Measurements from ENCODE around the gene RNF103. TPM values are rescaled to one million over a fixed set of nuclear protein-coding genes. Genes with fewer than 3 reads are reported as not detected.
A peak's percentile ranks its signal among the peaks of the same experiment; 100 is the strongest.
"Not testable (repeated sequence)": the region's sequence is repeated elsewhere in the genome, so short reads cannot be mapped to it uniquely, and the experiment has no call there.

The RNF103 gene
- total RNA-seq, 1 donor from 2014 or later: 53.9 TPM

DNA sequence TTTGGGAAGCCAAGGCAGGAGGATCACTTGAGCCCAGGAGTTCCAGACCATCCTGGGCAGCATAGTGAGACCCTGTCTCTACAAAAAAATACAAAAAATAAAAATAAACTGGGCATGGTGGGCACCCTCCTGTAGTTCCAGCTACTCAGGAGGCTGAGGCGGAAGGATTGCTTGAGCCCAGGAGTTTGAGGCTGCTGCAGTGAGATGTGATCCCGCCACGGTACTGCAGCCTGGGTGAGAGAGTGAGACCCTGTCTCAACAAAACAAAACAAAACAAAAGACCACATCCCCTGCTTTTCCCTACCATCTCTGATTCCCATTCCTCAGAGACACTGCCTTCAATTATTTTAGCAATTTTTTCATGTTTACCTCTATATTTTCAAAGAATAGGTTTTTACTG, 3.9 kb upstream of the RNF103 start:
- ATAC-seq: no peak
- DNase-seq: no peak
- intact Hi-C loops (cut with micrococcal nuclease): no loop called here

DNA sequence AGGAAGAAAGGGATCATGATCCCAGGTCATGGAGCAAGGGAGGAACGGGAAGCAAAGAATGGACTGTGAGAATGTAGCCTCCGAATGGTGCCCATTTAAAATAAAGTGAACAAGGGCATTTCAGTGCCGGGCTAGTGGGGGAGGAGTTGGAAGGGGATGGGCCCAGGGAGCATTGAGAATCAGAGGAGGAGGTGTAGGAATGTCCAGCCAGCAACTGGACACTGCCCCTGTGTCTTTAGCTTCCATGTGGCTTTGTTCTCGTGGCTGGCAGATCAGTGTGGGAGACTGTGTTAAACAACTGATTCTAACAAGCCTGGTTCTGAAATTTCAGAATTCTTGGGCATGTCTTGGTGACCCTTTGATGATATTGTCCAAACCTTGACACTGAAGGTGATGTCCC, 1.4 kb upstream of the RNF103 start:
- DNase-seq: no peak
- ATAC-seq: no peak
- intact Hi-C loops (cut with micrococcal nuclease): no loop called here

GRCh38 chr2:86624267-86624547, 542 bp upstream of the RNF103 start:
- intact Hi-C loops (cut with micrococcal nuclease): no loop called here
- ATAC-seq (peak; percentile 2), DNase-seq (no peak)

- DNase-seq: peak; percentile 82
- intact Hi-C loops (cut with micrococcal nuclease): no loop called here
- ATAC-seq: peak; percentile 73
These were observed 597 bp downstream of the RNF103 start for GRCh38 chr2:86623043-86623493.

GRCh38 chr2:86622519-86623042, 1.1 kb downstream of the RNF103 start:
- DNase-seq (peak; percentile 50), ATAC-seq (peak; percentile 6)
- intact Hi-C loops (cut with micrococcal nuclease): no loop called here

DNA sequence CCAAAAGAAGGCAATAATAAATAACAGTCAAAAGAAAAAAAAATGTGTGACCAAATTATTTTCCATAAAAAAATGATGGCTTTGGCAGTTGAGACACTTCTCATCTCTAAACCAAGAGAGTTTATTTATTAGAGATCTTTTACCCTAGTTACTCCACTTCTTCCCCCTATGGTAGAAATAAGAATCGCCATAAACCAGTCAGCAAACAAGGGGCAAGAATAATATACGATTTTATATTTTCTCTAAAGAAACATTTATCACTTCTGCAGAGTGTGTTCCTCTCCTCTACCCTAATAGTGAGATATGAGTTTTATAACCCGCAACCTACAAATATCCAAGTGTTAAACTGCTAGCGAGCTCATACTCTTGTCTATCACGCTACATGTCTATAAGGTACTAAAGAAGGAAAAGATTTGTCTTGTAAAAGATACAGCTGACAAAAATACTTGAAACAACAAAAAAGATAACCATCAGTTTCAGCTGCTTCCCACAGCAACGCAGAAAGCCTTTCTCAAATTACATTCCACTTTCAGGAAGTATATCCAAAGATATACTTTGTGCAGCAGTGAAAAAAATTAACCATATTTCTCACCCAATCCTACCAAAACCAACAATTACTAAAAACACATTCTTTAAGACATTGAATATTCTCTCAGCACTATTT, 2.3 kb downstream of the RNF103 start:
- ATAC-seq (no peak), DNase-seq (no peak)
- intact Hi-C loops (cut with micrococcal nuclease): no loop called here

DNA sequence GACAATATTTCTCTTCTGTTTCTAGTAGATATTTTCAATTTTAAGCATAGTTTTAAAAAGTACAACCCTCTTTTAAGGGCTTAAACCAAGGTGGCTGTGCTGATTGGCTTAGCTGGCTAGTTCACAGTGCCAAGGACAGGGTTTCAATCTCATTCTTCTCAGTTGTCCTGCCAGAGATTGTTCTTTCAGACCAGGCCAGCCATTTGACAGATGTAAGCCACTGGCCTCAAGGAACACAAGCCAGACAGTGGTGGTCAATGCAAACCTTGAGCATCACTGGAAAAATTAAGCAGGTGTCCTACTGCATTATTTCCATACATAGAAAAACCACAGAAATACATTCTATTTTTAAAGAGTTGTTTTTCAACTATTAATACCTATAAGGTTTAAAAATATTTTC, 5.9 kb downstream of the RNF103 start:
- DNase-seq: no peak
- ATAC-seq: peak; percentile 38
- intact Hi-C loops (cut with micrococcal nuclease): no loop called here

- DNase-seq (no peak), ATAC-seq (no peak)
- intact Hi-C loops (cut with micrococcal nuclease): no loop called here
These were observed 6.5 kb downstream of the RNF103 start for GRCh38 chr2:86617153-86617552.

DNA sequence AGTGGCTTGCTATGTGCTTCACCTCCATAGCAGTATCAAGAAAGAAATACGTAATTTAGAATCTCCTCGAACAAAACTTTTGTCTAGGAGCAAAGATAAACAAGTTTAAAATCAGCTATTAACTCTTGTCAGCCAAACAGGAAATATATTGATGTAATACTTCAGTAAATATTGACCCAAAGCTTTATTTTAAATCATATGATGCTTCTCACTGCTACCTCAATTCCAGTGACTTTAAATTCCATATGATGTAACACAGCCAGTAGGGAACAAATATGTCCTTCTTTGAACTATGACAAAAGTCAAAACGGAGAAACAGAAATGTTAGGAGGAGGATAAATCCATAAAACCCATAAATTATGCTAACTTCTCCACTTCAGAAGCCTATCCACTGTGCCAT, 7.2 kb downstream of the RNF103 start:
- DNase-seq (no peak), ATAC-seq (no peak)
- intact Hi-C loops (cut with micrococcal nuclease): no loop called here

GRCh38 chr2:86615596-86615995, 8.1 kb downstream of the RNF103 start:
- intact Hi-C loops (cut with micrococcal nuclease): no loop called here
- peak; percentile 20 for ATAC-seq
- DNase-seq: no peak

GRCh38 chr2:86613515-86613914, 10.2 kb downstream of the RNF103 start:
- intact Hi-C loops (cut with micrococcal nuclease): no loop called here
- DNase-seq (no peak), ATAC-seq (peak; percentile 45)

GRCh38 chr2:86610871-86611270, 12.8 kb downstream of the RNF103 start:
- no peak for ATAC-seq
- intact Hi-C loops (cut with micrococcal nuclease): no loop called here
- no peak for DNase-seq

- no peak for DNase-seq
- no peak for ATAC-seq
- intact Hi-C loops (cut with micrococcal nuclease): loop anchor here (10.0 kb wide), 1 partner anchor 54 kb away; no protein-coding TSS in a partner anchor
These were observed 14.7 kb downstream of the RNF103 start for GRCh38 chr2:86608832-86609410.

GRCh38 chr2:86603905-86604304, 19.8 kb downstream of the RNF103 start:
- no peak for ATAC-seq
- intact Hi-C loops (cut with micrococcal nuclease): loop anchor here (10.0 kb wide), 1 partner anchor 49 kb away; no protein-coding TSS in a partner anchor
- DNase-seq: no peak

GRCh38 chr2:86598966-86599365, 24.7 kb downstream of the RNF103 start:
- intact Hi-C loops (cut with micrococcal nuclease): no loop called here
- ATAC-seq (no peak), DNase-seq (no peak)

- no peak for DNase-seq
These were observed 27.5 kb downstream of the RNF103 start for GRCh38 chr2:86596118-86596517.

DNA sequence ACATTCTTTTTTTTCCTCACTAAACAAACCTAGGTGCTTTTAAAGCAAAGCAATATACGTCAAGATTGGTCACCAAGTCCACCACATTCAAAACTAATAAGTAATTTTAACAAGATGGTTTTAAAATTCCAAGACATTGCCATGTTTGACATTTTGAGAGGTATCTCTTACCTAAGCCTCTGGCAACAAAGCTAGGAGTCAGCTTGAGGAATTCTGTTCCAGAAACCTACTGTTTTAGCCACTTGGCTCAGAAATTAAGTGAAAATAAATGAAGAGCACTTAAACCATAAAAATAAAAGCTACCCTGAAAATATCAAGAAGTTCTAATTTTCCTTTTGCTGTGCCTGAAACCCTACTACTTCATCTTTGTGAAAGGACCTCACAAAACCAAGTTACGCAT, 30.4 kb downstream of the RNF103 start:
- ATAC-seq (no peak), DNase-seq (no peak)
- intact Hi-C loops (cut with micrococcal nuclease): no loop called here

More at GRCh38 chr2:86596118-86596517, 27.5 kb downstream of the RNF103 start:
- ATAC-seq: peak; percentile 92
- intact Hi-C loops (cut with micrococcal nuclease): no loop called here

GRCh38 chr2:86592547-86593230, 31.0 kb downstream of the RNF103 start:
- intact Hi-C loops (cut with micrococcal nuclease): no loop called here
- ATAC-seq (peak; percentile 42), DNase-seq (no peak)

- DNase-seq; ATAC-seq; intact Hi-C loops (cut with micrococcal nuclease): not testable (repeated sequence)
These were observed 34.0 kb downstream of the RNF103 start for GRCh38 chr2:86589701-86590100.

DNA sequence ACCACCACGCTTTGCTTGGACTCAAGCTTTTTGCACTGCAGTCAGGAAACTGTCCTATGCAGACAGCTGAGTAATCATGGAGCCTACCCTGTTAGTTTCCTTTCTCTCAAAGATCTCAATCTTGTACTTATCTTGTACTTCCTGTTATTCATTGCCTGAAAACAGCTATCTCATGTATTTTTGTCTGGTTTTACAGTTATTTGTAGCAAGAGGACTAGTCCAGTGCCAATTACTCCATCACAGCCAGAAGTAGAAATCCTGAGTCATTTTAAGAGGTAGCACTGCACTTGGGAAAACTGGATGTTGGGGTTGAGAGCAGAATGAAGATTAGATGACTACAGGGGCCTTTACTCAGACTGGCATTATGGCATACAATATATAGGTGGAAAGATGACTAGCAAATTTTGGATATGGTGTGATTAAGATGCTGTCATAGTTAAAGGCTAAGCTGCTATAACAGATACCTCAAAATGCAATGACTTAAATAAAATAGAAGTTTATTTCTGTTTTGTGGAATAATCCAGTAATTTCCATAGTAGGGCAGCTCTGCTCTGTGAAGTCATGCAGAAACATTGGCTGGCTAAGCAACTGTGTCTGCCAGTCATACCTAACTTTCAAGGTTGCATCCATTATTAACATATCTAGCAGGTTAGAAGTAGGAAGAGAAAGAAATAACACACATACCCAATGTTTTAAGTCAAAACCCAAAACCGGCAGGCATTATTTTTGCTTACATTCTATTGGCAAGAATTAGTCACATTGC, 39.3 kb downstream of the RNF103 start:
- DNase-seq (no peak), ATAC-seq (peak; percentile 70)
- intact Hi-C loops (cut with micrococcal nuclease): no loop called here
